HK-2 (cell line): Measurements from ENCODE around the gene SLC36A2.
"Not testable (repeated sequence)": the region's sequence is repeated elsewhere in the genome, so short reads cannot be mapped to it uniquely, and the experiment has no call there.

Experiments used
- DNase-seq: peaks from one replicate; pipeline ENCODE4 v3.0.0-alpha.2; 2018; ENCODE audit not compliant: unreplicated experiment

SLC36A2 gene

DNA sequence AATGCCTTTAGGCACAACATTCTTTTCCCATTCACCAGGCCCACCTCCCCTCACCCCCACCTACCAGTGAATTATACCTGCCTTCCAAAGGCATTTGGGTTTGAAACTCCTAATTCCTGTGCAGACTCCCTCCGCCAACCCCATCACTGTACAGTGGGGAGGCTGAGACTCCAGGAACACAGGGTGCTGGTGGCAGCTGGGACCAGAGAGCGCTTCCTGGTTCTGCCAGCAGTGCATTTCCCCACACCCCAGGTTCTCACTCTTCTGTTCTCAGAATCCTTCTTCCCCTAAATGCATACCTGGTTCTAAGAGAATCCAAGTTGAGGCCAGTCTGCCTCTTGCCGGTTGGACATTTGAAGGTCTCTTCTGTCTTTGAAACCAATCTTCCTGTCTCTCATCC lies 21.1 kb downstream of the SLC36A2 start:
- DNase-seq: no peak

DNA sequence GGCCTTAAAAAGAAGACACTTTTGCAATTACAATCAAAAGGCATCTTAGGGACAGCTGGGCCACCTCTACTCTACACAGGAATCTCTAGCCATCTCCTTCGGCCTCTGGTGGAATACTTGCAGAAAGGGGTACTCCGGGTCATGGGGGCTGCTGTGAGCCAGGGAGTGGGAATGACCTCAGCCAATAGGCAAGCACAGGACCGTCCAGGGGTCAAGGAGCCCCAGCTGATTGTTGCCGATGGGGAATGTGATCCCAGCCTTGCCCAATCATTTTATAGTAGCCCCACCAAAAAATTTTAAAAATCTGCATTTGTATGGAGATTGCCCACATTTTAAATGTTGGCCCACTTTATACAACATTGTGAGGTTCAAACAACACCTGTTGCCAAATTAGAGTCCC lies 26.9 kb downstream of the SLC36A2 start:
- DNase-seq: no peak

- DNase-seq: peak; percentile 0
Measured at GRCh38 chr5:151318850-151319732, 28.3 kb downstream of the SLC36A2 start.

DNA sequence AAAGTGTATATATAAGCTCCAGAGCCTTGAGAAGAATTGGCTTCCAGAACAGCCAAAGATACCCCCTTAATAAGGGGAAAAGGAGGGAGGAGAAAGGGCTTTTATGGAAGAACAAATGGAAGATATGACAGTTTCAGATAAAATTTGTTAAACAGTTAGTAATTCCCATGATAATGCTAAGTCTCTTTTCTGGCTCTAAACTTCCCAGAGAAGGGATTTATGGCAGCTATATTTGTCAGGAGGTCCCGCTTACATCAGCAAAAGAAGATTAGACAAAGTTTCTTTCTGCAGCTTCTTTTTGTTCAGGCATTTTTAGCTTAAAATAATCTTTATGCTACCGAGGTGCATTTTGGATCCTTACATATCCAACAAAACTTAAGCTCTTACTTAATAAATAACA lies 29.5 kb downstream of the SLC36A2 start:
- DNase-seq: no peak

DNA sequence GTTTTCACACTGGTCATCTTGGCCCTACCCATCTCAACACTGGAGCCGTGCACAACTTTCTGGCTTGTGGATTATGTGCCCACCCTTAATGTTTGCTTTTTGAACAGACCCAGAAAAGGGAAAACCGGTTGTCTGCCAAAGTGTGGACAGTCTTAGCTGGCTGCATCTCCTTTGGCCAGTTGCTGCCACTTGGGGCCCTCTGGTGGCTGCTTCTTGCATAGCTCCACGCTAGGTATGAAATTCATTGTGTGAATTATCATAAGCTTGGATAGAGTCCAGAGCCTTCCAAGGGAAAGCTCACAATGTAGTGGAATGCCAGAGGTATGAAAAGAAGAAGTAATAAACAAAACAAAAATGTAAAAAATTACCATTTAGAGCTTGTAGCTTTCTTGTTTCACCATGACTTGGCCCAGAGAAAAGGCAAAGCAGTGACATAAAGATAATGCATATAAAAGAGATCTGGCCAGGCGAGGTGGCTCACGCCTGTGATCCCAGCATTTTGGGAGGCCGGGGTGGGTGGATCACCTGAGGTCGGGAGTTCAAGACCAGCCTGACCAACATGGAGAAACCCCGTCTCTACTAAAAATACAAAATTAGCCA lies 31.3 kb downstream of the SLC36A2 start:
- DNase-seq: peak; percentile 45

DNA sequence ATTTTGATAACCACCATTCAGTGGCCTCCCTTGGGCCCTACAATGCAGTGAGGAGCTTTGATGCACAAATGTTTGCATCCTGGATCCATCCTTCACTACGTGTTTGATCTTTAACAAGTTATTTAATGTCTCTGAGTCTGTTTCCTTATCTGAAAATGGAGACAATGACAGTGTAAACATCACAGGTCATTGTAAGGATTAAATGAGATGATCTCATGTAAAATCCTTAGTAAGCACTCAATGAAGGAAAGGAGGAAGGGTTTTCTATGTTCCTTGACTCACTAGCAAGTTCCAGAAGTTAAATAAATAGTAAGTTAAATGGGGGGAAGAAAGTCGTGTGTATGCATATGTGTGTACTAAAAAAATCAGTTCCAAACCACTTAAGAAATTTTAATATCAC lies 34.0 kb downstream of the SLC36A2 start:
- DNase-seq: no peak

- no peak for DNase-seq
Measured at GRCh38 chr5:151312756-151313324, 34.5 kb downstream of the SLC36A2 start.

DNA sequence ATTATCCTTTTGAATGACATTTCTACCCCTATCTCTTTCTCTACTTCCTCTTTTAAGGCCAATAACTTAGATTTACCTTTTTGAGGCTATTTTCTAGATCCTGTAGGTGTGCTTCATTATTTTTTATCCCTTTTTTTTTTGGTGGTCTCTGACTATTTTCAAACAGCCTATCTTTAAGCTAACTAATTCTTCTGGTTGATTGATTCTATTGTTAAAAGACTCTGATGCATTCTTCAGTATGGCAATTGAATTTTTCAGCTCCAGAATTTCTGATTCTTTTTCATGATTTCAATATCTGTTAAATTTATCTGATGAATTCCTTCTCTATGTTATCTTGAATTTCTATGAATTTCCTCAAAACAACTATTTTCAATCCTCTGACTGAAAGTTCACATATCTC lies 36.4 kb downstream of the SLC36A2 start:
- no peak for DNase-seq

GRCh38 chr5:151309821-151310220 lies 37.5 kb downstream of the SLC36A2 start:
- DNase-seq: not testable (repeated sequence)

DNA sequence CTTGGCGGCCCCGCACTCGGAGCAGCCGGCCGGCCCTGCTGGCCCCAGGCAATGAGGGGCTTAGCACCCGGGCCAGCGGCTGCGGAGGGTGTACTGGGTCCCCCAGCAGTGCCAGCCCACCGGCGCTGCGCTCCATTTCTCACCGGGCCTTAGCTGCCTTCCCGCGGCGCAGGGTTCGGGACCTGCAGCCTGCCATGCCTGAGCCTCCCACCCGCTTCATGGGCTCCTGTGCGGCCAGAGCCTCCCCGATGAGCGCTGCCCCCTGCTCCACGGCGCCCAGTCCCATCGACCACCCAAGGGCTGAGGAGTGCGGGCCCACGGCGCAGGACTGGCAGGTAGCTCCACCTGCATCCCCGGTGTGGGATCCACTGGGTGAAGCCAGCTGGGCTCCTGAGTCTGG lies 38.1 kb downstream of the SLC36A2 start:
- DNase-seq: not testable (repeated sequence)

- DNase-seq: no peak
Measured at GRCh38 chr5:151303666-151304065, 43.7 kb downstream of the SLC36A2 start, which contains the start of gene SLC36A3. SLC36A3 (minus strand) TSS chr5:151303766; CDS start chr5:151303354, 412 bp downstream.

- DNase-seq: peak; percentile 24
Measured at GRCh38 chr5:151298063-151298855, 49.1 kb downstream of the SLC36A2 start.

DNA sequence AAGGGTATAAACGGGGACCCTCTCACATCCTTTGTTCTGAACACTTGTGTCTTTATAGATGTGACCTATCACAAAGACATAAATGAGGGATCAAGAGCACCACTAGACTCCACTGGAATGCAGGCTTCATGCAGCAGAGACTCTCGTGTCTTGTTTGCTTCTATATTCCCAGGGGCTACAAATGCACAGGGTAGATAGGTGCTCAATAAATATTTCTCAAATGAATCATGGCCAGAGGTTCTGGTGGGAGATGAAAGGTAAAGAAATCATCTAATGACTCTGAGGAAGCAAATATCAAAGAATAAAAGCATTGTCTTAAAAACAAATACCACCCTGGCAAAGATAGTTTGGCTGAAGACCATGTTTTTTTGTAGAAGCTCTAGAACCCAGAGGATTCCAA lies 50.4 kb downstream of the SLC36A2 start:
- no peak for DNase-seq

- no peak for DNase-seq
Measured at GRCh38 chr5:151296478-151296830, 50.9 kb downstream of the SLC36A2 start.

DNA sequence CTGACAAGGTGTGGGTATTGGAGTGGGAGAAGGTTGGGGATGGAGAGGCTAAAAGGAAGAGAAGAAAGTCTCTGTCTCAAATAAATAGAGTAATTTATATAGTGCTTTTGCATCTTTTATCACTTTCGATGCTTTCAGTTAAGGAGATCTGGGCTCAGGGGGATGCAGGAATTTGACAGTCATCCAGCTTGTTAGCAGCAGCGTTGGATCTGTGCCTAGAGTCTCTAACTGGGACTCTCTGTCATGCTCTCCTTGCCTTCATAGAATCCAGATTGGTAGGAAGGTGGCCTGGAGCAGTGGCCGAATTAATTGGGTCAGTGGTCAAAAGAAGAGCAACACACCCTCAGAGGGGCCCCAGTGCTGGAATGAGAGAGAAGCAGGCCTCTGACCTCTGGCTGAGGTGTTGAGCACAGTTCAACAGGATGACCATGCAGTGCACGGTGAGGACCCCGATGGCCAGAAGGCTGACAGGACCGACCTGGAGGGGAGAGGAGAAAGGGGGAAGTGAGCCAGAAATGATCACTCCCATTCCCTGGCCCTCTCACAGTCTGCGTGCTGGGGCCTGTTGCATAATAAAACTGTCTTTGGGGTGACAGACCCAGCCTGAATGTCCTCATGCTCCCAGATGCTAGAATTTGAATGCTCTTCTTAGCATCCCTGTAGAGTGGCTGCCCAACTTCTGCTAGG lies 51.4 kb downstream of the SLC36A2 start:
- DNase-seq: no peak

GRCh38 chr5:151295138-151295537 lies 52.2 kb downstream of the SLC36A2 start:
- DNase-seq: no peak

- no peak for DNase-seq
Measured at GRCh38 chr5:151293624-151294023, 53.7 kb downstream of the SLC36A2 start.

- no peak for DNase-seq
Measured at GRCh38 chr5:151288180-151288579, 59.2 kb downstream of the SLC36A2 start.

DNA sequence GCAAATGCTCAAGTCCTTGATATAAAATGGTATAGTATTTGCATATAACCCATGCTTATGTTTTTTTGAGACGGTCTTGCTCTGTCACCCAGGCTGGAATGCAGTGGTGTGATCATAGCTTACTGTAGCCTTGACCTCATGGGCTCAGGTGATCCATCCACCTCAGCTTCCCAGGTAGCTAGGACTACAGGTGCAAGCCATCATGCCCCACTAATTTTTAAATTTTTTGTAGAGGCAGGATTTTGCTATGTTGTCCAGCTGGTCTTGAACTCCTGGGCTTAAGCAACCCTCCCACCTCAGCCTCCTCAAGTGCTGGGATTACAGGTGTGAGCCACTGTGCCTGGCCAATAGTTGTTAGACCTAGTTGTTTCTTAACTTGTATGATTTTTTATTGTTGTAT lies 61.1 kb downstream of the SLC36A2 start:
- DNase-seq: no peak

DNA sequence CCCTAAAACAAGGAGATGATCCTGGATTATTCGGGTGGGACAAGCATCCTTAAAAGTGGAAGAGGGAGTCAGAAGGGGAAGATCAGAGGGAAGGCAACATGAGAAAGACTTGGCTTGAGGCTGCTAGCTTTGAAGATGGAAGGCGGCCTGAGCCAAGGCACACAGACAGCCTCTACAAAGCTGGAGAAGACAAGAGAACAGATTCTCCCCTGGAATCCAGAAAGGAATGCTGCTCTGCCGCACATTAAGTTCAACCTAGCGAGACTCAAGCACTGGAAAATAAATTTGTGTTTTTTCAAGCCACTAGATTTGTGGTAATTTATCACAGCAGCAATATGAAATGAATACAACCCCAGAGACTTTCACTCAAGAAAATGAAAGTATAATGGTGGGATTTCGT lies 61.7 kb downstream of the SLC36A2 start:
- DNase-seq: no peak

DNA sequence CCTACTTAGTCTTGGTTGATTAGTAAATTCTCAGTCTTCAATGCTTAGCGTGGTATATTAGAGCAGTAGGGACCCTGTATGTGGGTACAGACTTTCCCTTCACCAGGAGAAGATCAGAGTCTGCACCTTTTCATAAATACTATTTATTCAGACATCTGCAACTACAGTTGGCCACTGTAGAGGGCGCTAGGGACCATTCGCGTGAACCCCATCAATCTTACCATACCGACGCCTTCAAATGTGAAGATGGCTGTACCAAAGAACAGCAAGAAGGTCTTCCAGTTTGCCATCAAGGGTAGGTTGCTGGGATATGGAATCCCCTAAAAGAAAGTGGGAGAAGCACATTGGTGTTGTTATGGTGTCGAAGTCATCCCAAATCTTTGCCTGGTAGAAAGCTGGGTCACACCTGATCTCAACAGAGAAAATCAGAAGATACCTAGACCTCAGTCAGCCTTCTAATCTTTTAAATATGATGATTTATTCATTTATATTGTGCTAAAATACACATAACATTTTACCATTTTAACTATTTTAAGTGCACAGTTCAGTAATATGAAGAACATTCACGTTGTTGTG lies 62.9 kb downstream of the SLC36A2 start:
- DNase-seq: no peak
